Lower lobe of right lung (tissue), 2 donors: ENCODE data around the gene MALRD1. TPM values are rescaled to one million over a fixed set of nuclear protein-coding genes. Genes with fewer than 3 reads are reported as not detected.

Source experiments
- ATAC-seq, 2 donors: fragments of 200-7000 bp; cut with Tn5 transposase; one replicate each; pipeline ENCODE4 v1.9.1; 2020 to 2022; ENCODE audit warnings: mild to moderate bottlenecking in 2 of 2, moderate library complexity in 2 of 2
- DNase-seq: peaks from one replicate; pipeline ENCODE4 v3.0.0-alpha.2; 2020
- H3K27ac ChIP-seq: fragments of 200-600 bp; one replicate; pipeline ENCODE4 v1.8.0; 2022
- H3K27me3 ChIP-seq: fragments of 200-600 bp; one replicate; pipeline ENCODE4 v1.8.0; 2022; ENCODE audit warnings: low read depth
- H3K36me3 ChIP-seq: fragments of 200-600 bp; one replicate; pipeline ENCODE4 v1.8.0; 2022; ENCODE audit warnings: mild to moderate bottlenecking
- H3K4me1 ChIP-seq: fragments of 200-600 bp; one replicate; pipeline ENCODE4 v1.8.0; 2022
- H3K4me3 ChIP-seq: fragments of 200-600 bp; one replicate; pipeline ENCODE4 v1.8.0; 2022; ENCODE audit warnings: mild to moderate bottlenecking
- H3K9me3 ChIP-seq: fragments of 200-600 bp; one replicate; pipeline ENCODE4 v1.8.0; 2022
- intact Hi-C: fragments of 100-400 bp; cut with DNase I; formaldehyde crosslinking; loops from one replicate; pipeline ENCODE4 v1.11.0; 2022
- total RNA-seq: library from RNA; stranded (reverse); fragmentation: NEBNext Ultra II Directional; extraction: Animal tissue kit (Norgen Biotek cat#: 25700); gene quantifications from one replicate; pipeline ENCODE4 v1.2.1, GENCODE V29; 2021
- TF ChIP-seq, protein P1 (sequence below): fragments of 200-600 bp; IDR thresholded peaks from one replicate; pipeline ENCODE4 v1.8.0; 2022; ENCODE audit warnings: antibody characterized with exemption, mild to moderate bottlenecking
- donor health status: DM: no; HTN: yes; CAD: no; lungs with severe emphysema.

Gene MALRD1
- total RNA-seq, 1 donor from 2014 or later: 6.0 TPM

DNA sequence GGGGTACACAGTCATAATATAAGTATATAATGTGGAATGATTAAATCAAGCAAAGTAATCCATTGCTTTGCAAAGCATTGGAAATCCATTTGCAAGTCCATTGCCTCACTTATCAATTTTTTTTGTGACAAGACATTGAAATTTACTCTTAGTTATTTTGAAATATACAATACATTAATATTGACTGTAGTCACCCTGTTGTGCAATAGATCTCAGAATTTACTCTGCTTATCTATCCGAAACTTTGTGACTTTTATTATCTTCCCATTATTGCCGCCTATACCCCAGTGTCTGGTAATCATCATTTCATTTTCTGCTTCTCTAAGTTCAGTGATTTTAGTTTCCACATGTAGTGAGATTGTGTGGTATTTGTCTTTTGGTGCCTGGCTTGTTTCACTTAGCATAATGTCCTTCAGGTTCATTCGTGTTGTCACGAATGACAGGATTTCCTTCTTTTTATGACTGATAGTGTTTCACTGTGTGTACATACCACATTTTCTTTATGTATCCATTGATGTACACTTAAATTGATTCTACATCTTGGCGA lies 5.8 kb downstream of the MALRD1 start:
- ATAC-seq: no peak
- Histone ChIP-seq H3K9me3 (no peaks in the 10 kb centered on the region), H3K27ac (no peak overlapping the region), H3K4me1 (no peaks in the 10 kb centered on the region), H3K4me3 (no peak overlapping the region), H3K36me3 (no peaks in the 10 kb centered on the region), H3K27me3 (no peaks in the 10 kb centered on the region)
- intact Hi-C loops: no loop called here
- DNase-seq: no peak
- TF ChIP-seq, protein P1, sequence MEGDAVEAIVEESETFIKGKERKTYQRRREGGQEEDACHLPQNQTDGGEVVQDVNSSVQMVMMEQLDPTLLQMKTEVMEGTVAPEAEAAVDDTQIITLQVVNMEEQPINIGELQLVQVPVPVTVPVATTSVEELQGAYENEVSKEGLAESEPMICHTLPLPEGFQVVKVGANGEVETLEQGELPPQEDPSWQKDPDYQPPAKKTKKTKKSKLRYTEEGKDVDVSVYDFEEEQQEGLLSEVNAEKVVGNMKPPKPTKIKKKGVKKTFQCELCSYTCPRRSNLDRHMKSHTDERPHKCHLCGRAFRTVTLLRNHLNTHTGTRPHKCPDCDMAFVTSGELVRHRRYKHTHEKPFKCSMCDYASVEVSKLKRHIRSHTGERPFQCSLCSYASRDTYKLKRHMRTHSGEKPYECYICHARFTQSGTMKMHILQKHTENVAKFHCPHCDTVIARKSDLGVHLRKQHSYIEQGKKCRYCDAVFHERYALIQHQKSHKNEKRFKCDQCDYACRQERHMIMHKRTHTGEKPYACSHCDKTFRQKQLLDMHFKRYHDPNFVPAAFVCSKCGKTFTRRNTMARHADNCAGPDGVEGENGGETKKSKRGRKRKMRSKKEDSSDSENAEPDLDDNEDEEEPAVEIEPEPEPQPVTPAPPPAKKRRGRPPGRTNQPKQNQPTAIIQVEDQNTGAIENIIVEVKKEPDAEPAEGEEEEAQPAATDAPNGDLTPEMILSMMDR: no peak

DNA sequence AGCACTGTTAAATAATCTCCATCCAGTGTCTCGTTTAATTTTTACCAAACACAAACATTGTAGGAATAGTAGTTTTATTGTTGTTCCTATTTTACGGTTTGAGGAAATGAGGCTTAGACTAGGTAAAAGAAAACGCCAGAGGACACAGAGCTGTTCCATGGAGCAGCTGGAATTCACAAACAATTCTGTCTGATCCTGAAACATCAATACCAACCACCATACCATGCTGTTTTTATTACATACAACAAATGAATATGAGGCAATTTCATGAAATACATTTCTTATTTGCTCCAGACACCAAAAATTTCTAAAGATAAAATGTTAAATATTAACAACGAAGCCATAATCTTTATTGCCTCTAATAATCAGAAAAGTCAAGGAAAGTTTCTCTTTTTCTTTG lies 9.4 kb downstream of the MALRD1 start:
- DNase-seq (no peak), ATAC-seq (no peak)
- no peaks in the 10 kb centered on the region for H3K4me1 ChIP-seq
- intact Hi-C loops: no loop called here
- no peak overlapping the region for H3K4me3 ChIP-seq
- H3K9me3 ChIP-seq: no peaks in the 10 kb centered on the region
- H3K27ac ChIP-seq: no peak overlapping the region
- TF ChIP-seq, protein P1: no peak
- no peaks in the 10 kb centered on the region for H3K27me3 ChIP-seq
- no peaks in the 10 kb centered on the region for H3K36me3 ChIP-seq

DNA sequence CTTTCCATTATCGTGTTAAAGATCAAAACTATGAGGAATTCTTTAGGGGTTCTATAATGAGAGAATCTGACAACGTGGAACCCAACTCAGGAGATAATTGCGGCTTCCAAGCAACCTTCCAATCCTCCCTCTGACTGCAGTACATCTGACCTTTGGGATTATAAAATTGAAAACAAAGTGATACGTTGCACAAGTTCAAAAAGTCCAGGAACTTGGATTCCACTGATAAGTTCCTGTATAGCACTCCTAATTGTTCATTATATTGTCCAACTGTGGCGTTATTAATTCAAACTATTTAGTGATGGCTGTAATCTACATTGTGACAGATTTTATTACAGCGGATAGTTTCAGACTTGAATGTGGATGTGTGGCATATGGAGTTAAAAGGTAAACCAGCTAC lies 15.4 kb downstream of the MALRD1 start:
- intact Hi-C loops: no loop called here

DNA sequence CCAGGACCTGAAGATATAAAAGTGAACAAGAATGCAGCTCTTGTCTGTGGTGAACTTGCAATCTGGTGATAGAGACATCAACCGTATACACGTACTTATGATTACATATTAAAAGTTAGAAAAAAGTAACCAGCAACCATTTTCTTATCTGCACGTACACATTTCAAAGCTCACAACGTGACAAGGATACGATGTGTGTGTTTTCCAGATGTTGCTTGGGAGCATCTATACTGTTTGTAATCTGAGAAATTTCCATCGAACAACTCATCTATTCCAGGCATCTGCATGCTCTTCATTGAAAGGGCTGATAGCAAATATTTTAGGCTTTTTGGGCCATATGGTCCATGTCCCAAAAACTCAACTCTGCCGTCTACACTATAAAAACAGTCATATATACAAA lies 23.3 kb downstream of the MALRD1 start:
- Histone ChIP-seq H3K4me3 (no peak overlapping the region), H3K36me3 (no peaks in the 10 kb centered on the region), H3K27me3 (no peaks in the 10 kb centered on the region), H3K27ac (no peak overlapping the region), H3K4me1 (no peaks in the 10 kb centered on the region), H3K9me3 (no peaks in the 10 kb centered on the region)
- DNase-seq (no peak), ATAC-seq (no peak)
- intact Hi-C loops: no loop called here
- TF ChIP-seq, protein P1: no peak

More for the DNA sequence above, 15.4 kb downstream of the MALRD1 start:
- Histone ChIP-seq H3K27ac (no peak overlapping the region), H3K4me3 (no peak overlapping the region), H3K27me3 (no peaks in the 10 kb centered on the region), H3K4me1 (no peaks in the 10 kb centered on the region), H3K9me3 (no peaks in the 10 kb centered on the region), H3K36me3 (no peaks in the 10 kb centered on the region)
- TF ChIP-seq, protein P1: no peak
- ATAC-seq: no peak
- no peak for DNase-seq

DNA sequence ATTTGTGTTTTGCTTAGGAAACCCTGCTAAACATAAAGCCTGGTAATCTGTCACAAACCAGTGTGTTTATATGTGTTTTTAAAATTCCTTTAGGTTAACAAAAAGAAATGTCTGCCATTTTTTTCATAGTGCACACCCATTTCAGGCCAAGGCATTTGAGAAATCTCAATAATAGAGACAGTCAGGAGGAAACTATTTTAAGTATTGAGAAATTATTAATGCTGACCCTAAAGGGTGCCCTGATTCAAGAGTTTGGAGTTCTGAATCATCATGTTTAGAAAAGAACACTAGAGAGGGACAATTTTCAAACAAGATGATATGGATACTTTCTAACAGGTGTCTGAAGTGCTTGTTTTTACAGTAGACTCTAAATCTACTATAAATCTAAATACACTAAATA lies 28.7 kb downstream of the MALRD1 start:
- intact Hi-C loops: no loop called here
- H3K4me1 ChIP-seq: no peaks in the 10 kb centered on the region
- H3K4me3 ChIP-seq: no peak overlapping the region
- TF ChIP-seq, protein P1: no peak
- H3K36me3 ChIP-seq: no peaks in the 10 kb centered on the region
- no peak for ATAC-seq
- DNase-seq: no peak
- no peaks in the 10 kb centered on the region for H3K27me3 ChIP-seq
- no peak overlapping the region for H3K27ac ChIP-seq
- no peaks in the 10 kb centered on the region for H3K9me3 ChIP-seq
